HAP-1 (cell line): ENCODE measurements around the gene RPL38.

ENCODE experiments used
- DNase-seq, 2 experiments: peaks; one replicate each; pipeline ENCODE4 v3.0.0-alpha.2; 2016 to 2020; ENCODE audit warnings: low spot score in 2 of 2
- H3K27me3 ChIP-seq: fragments of 250-450 bp; sonication (Bioruptor Pico); 2 replicates; pipeline ENCODE4 v1.5.1; 2020; ENCODE audit warnings: low read depth, mild to moderate bottlenecking, moderate library complexity
- H3K36me3 ChIP-seq: fragments of 250-450 bp; sonication (Bioruptor Pico); replicated peaks from 2 replicates; pipeline ENCODE4 v1.5.1; 2020; ENCODE audit warnings: mild to moderate bottlenecking
- H3K4me1 ChIP-seq: fragments of 250-450 bp; sonication (Bioruptor Pico); 2 replicates; pipeline ENCODE4 v1.5.1; 2020; ENCODE audit warnings: mild to moderate bottlenecking
- H3K4me3 ChIP-seq: fragments of 250-450 bp; sonication (Bioruptor Pico); 2 replicates; pipeline ENCODE4 v1.5.1; 2020; ENCODE audit warnings: mild to moderate bottlenecking, moderate library complexity
- H3K9me3 ChIP-seq: fragments of 250-450 bp; sonication (Bioruptor Pico); 2 replicates; pipeline ENCODE4 v1.5.1; 2020; ENCODE audit warnings: mild to moderate bottlenecking, moderate library complexity
- in situ Hi-C: fragments of 300-500 bp; cut with MboI; formaldehyde crosslinking; loops from 3 replicates; pipeline ENCODE4 v1.14.3; 2020; ENCODE audit warnings: low sequenced_read_pairs, inconsistent platforms, mixed read lengths

The RPL38 gene

DNA sequence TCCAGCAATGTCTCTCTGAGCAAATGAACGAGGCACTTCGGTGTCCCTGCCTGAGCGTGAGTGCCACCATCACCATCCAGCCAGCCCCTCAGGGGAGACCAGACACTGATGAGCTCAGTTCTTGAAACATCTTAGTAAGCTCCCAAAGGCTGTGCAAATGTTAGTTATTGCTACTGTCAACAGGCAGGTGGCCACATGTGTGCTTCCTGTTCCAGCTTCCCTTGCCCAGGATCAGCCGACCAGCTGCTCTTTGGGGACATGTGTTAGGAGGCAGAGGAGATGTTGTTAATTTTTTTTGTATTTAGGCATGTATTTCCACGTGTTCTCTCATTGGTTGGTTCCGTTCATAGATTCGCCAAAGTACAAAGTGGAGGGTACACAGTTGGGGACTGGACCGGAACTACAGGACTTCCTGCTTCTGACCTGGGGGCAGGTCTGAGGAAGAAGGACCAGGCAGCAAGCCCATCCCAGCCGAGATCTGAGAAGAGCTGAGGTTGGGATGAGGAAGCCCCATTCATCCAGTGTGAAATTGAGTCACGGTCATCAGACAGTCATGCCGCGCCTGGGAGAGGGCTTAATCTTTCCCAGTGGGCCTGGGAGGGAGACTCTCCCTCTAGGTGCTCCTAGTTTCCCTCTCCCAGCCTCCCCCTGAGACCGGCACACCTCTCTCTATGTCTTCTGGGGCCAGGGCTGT lies 13.7 kb downstream of the RPL38 start:
- no peak for DNase-seq
- H3K27me3 ChIP-seq = no peaks in the 10 kb centered on the region
- in situ Hi-C loops = loop anchor here (25.0 kb wide), 1 partner anchor 955 kb away; the partner anchor contains the start of gene CPSF4L
- H3K9me3 ChIP-seq = no peaks in the 10 kb centered on the region
- H3K4me1 ChIP-seq = peaks cover 10% of the 10 kb centered on the region
- no peak overlapping the region for H3K4me3 ChIP-seq
- H3K36me3 ChIP-seq = peaks cover 4% of the 10 kb centered on the region; the same call in 1 of the 2 replicates

DNA sequence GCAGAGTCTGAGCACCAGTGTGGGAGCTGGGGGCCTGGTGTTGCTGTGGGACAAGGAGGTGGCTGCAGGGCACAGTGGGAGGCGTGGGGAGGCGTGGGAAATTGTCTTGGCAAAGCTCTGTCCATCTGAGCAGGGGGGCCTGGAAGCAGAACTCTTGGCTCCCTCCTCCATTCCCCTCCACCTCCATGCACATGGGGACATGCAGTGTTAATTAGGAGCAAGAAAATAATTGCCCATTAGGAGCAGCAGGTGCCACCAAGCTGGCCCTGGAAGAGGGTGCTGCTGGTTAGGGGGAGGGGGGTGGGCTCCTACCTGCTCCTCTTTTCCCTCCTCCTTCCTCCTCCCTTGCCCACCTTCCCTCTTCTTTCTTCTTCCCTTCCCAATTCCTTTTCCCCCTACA lies 14.4 kb downstream of the RPL38 start:
- no peak for DNase-seq
- peaks cover 6% of the 10 kb centered on the region for H3K4me1 ChIP-seq
- H3K9me3 ChIP-seq = no peaks in the 10 kb centered on the region
- in situ Hi-C loops = loop anchor here (25.0 kb wide), 1 partner anchor 956 kb away; the partner anchor contains the start of gene CPSF4L
- H3K27me3 ChIP-seq = no peaks in the 10 kb centered on the region
- peaks cover 4% of the 10 kb centered on the region; the same call in 1 of the 2 replicates for H3K36me3 ChIP-seq
- H3K4me3 ChIP-seq = no peak overlapping the region

DNA sequence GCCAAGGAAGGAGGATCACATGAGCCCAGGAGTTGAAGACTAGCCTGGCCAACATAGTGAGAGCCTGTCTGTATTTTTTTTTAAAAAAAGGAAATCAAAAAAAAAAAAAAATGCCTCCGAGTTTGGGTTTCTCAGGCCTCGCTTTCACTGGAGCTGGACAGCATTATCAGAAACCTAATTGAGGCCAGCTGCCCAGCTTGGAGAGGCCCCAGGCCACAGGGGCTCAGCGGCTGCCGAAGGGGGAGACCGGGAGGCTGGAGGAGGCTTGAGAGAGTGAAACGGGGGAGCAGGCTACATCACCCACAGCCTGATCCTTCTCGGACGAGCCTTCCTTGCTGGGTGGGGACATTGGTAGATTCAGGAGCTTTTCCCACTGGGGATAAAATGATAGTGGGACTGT lies 15.0 kb downstream of the RPL38 start:
- no peaks in the 10 kb centered on the region for H3K27me3 ChIP-seq
- in situ Hi-C loops = loop anchor here (25.0 kb wide), 1 partner anchor 956 kb away; the partner anchor contains the start of gene CPSF4L
- H3K4me3 ChIP-seq = no peak overlapping the region
- peaks cover 4% of the 10 kb centered on the region for H3K36me3 ChIP-seq
- no peak for DNase-seq
- H3K9me3 ChIP-seq = no peaks in the 10 kb centered on the region
- peaks cover 6% of the 10 kb centered on the region for H3K4me1 ChIP-seq

DNA sequence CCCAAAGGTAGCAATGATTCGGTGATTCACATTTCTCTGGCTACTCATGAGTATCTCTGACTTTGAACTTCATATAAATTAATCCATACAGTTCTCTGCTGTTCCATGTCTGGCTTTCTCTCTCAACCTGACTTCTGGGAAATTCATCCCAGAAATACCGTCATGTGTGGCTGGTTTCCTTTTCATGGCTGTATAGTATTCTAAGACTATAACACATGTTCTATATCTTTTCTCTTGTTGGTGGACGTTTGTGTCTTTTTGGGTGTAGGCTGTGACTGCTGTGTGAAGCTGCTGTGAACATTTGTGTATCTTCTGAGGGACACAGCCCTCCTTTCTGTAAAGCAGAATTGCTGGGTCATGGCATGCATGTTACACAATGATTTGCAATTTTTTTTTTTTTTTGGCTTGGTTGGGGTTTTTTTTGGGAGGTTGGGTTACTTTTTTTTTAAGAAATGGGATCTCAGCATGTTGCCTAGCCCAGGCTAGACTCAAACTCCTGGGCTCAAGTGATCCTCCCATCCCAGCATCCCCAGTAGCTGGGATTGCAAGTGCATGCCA lies 16.2 kb downstream of the RPL38 start:
- DNase-seq = no peak
- in situ Hi-C loops = loop anchor here (25.0 kb wide), 1 partner anchor 957 kb away; the partner anchor contains the start of gene CPSF4L
- Histone ChIP-seq H3K36me3 (peaks cover 9% of the 10 kb centered on the region), H3K4me3 (no peak overlapping the region), H3K4me1 (peaks cover 2% of the 10 kb centered on the region), H3K9me3 (no peaks in the 10 kb centered on the region), H3K27me3 (no peaks in the 10 kb centered on the region)

DNA sequence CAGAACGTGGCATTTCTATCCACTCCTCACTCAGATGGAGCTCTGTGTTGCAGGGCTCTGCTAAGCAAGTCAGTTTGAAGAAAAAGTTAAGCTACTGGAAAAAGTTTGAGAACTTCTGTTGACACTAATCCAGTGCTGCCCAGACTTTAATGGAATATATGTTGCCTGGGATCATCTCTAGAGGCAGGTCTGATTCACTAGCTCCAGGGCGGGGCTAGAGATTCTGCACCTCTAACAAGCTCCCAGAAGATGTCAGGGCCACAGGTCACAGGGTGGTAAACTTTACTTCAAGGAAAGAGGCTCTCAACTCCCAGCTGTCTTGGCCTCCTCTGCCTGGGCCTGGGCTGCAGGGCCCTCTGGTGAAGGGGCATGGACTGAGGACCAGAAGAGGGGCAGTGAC lies 16.7 kb downstream of the RPL38 start:
- no peak for DNase-seq
- H3K36me3 ChIP-seq = peaks cover 9% of the 10 kb centered on the region
- no peak overlapping the region for H3K4me3 ChIP-seq
- no peaks in the 10 kb centered on the region for H3K9me3 ChIP-seq
- H3K4me1 ChIP-seq = no peaks in the 10 kb centered on the region
- in situ Hi-C loops = loop anchor here (25.0 kb wide), 1 partner anchor 958 kb away; the partner anchor contains the start of gene CPSF4L
- H3K27me3 ChIP-seq = no peaks in the 10 kb centered on the region

DNA sequence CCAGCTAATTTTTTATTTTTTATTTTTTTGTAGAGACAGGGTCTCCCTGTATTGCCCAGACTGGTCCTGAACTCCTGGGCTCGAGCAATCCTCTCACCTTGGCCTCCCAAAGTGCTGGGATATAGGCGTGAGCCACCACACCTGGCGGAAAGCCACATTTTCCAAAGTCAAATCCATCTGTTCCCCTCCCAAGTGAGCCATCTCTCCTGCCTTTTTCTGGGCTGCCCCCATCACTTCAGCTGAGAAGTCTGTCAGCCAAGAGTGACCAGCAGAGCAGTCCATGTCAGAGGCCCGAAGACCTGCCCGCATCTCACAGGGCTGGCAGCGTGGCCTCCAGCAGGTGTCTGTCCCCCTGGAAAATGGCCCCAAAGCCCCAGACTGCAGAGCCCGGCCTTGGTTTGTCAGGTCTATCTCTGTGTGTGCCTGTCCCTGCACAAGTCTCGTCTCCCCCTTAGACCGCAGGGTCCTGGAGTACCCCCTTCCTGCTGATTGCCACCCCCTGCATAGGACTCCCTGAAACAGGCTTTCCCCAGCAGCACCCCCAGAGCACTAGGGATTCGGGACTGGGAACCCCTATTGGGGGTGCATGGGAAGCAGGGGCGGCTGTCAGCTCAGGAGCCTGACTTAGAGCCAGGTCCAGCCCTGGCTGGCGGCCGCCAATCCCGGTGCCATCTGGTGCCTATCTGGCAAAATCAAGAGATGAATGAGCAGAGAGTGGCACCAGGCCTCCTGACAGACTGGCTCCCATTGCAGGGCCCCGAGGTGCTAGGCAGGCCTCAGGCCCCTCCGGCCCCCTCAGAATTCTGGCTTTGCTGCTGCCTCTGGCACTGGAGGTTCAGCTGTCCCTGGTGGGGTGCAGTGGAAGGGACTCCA lies 17.7 kb downstream of the RPL38 start:
- Histone ChIP-seq H3K4me1 (no peaks in the 10 kb centered on the region), H3K9me3 (no peaks in the 10 kb centered on the region), H3K4me3 (no peak overlapping the region), H3K27me3 (no peaks in the 10 kb centered on the region), H3K36me3 (peaks cover 9% of the 10 kb centered on the region)
- no peak for DNase-seq
- in situ Hi-C loops = loop anchor here (25.0 kb wide), 1 partner anchor 959 kb away; the partner anchor contains the start of gene CPSF4L

DNA sequence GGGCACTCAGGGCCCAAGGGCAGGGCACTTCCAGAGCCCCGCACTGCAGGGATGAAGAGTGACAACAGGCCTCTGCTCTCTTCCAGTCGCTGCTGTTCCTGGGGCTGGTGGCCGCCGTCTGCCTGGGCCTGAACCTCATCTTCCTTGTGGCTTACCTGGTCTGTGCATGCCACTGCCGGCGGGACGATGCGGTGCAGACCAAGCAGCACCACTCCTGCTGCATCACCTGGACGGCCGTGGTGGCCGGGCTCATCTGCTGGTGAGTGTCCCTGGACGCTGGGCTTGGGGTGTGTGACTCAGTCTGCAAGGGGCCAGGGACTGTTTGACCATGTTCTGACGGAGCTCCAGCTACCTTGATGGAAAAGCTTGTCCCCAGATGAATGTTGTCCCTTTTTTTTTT lies 18.9 kb downstream of the RPL38 start:
- Histone ChIP-seq H3K4me1 (no peaks in the 10 kb centered on the region), H3K9me3 (no peaks in the 10 kb centered on the region), H3K36me3 (peaks cover 5% of the 10 kb centered on the region; the same call in 1 of the 2 replicates), H3K27me3 (no peaks in the 10 kb centered on the region), H3K4me3 (no peak overlapping the region)
- DNase-seq = no peak
- in situ Hi-C loops = loop anchor here (25.0 kb wide), 1 partner anchor 960 kb away; the partner anchor contains the start of gene CPSF4L

DNA sequence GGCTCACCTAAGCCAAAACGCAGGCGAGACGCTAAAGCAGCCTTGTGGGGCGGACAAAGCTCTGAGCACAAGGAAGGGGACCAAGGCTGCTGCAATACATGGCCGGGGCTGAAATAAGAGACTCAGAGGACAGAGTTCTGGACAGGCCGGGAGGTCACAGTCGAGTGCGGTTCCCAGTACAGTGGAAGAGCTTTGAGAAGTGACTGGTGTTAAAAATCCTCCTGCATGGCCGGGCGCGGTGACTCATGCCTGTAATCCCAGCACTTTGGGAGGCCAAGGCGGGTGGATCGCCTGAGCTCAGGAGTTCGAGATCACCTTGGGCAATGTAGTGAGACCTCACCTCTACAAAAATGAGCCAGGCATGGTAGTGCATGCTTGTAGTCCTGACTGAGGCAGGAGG lies 20.4 kb downstream of the RPL38 start:
- Histone ChIP-seq H3K4me3 (no peak overlapping the region), H3K36me3 (peaks cover 5% of the 10 kb centered on the region; the same call in 1 of the 2 replicates), H3K27me3 (no peaks in the 10 kb centered on the region), H3K9me3 (no peaks in the 10 kb centered on the region), H3K4me1 (no peaks in the 10 kb centered on the region)
- in situ Hi-C loops = loop anchor here (25.0 kb wide), 1 partner anchor 962 kb away; the partner anchor contains the start of gene CPSF4L
- DNase-seq = no peak

DNA sequence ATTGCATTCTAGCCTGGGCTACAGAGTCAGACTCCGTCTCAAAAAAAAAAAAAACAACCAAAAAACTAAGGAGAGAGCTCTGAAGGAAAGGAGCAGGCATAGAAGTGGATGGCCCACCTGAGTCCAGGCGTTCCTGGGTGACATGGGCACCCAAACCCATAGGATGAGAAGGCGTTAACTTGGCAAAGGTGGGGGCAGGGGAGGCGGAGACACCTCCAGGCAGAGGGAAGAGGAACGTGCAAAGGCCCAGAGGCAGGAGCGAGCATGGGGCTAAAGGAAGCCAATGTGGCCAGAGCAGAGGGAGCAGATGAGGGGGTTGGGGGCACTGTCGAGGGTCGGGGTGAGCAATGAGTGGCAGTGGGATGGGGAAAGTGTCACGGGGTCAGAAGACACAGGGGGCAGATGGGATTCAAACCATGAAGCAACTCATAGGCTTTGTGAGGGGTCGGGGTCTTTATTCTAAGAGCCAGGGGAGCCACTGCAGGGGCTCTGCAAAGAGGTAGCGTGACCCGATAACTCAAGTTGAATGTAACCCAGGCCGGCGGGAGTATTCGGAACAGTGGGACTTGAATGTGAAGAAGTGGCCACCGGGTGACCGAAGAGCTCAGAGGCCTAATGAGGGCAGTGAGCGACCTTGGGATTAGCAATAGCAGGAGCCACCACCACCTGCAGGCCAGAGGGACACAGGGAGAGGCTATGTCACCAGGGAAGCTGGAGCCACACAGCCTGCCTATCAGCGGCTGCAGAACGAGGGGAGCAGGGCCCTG lies 21.7 kb downstream of the RPL38 start:
- H3K36me3 ChIP-seq = peaks cover 5% of the 10 kb centered on the region; the same call in 1 of the 2 replicates
- no peak for DNase-seq
- H3K4me1 ChIP-seq = no peaks in the 10 kb centered on the region
- H3K4me3 ChIP-seq = no peak overlapping the region
- in situ Hi-C loops = loop anchor here (25.0 kb wide), 1 partner anchor 963 kb away; the partner anchor contains the start of gene CPSF4L
- H3K27me3 ChIP-seq = no peaks in the 10 kb centered on the region
- no peaks in the 10 kb centered on the region for H3K9me3 ChIP-seq

DNA sequence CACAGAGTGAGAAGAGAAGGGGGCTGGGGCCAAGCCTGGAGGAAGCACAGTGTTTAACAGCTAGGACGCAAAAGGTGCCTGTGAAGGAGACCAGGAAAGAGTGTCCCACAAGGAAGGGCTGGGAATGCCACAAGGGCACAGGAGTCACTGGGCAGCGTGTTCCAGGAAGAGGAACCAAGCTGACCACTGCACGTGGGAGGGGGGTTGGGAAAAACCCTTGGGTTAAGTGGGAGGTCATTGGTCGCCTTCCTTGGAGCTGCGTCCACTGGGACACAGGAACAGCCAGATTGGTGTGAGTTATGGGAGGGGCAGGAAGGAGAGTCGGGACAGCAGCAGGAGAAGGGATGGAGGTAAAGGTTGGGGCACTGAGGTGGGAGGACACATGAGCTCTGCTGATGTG lies 22.8 kb downstream of the RPL38 start:
- in situ Hi-C loops = no loop called here
- peaks cover 5% of the 10 kb centered on the region; the same call in 1 of the 2 replicates for H3K36me3 ChIP-seq
- DNase-seq = no peak
- H3K4me1 ChIP-seq = no peaks in the 10 kb centered on the region
- H3K4me3 ChIP-seq = no peak overlapping the region
- no peaks in the 10 kb centered on the region for H3K9me3 ChIP-seq
- H3K27me3 ChIP-seq = no peaks in the 10 kb centered on the region

DNA sequence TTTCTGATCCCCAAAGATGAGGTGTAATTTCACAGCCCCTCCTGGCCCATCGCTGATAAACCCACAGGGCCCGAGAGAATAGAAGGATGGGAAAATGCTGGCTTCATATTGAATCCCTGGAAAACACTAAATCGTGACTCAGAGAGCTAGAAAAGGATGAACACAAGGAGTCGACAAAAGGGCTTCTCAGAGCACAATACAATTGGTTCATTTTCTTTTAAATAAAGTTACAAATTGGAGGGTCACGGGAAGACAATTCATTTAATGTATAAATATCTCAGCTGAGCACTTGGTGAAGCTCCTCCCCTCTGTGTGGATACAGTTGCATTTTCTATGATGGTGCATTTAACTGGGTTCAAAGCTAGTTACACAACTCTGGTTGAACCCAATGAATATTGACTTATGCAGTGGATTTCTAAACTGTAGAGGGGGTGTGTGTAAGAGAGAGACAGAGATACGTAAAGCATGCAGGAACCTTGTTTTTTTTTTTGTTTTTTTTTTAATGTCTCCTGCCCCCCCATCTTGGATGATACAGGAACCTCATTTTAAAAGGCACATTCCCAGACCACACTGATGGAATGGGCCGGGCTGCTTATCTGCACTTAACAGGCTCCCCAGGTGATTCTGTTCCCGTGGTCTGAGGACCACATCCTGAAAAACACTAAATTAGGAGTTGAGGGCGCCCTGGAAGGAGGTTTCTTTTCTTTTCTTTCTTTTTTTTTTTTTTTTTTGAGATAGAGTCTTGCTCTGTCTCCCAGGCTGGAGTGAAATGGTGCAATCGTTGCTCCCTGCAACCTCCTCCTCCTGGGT lies 24.0 kb downstream of the RPL38 start:
- Histone ChIP-seq H3K27me3 (no peaks in the 10 kb centered on the region), H3K36me3 (peaks cover 5% of the 10 kb centered on the region; the same call in 1 of the 2 replicates), H3K4me3 (no peak overlapping the region), H3K9me3 (no peaks in the 10 kb centered on the region), H3K4me1 (no peaks in the 10 kb centered on the region)
- DNase-seq = no peak
- in situ Hi-C loops = no loop called here

DNA sequence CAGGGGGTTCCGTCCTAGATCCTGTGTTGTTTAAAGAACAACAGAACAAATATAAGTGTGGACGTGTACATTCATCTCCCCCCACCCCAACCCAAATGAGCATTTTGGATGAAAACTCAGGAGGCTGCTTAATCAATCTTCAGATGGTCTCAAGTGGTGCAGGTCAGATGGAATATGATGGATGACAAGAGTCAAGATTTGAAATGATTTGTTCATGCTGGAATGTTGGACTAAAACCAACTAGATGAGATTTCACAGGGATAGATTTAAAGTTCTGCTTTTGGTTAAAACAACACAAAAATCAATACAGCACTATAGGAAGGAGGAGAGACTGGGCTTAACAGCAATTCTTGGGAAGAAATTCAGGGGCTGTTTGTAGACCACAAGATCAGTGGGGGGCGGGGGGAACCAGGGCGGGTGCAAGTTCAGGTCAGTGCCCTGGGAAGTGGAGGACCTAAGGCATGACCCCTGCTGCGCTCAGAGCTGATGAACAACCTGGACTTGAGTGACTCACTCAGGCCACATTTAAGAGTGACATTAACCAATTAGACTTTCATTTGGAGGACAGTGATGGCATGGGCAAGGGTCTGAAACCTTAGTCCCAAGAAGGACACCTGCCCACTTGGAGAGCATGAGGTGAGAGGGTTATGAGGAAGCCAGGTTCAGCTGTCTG lies 25.0 kb downstream of the RPL38 start:
- peaks cover 5% of the 10 kb centered on the region; the same call in 1 of the 2 replicates for H3K36me3 ChIP-seq
- no peak for DNase-seq
- no peak overlapping the region for H3K4me3 ChIP-seq
- no peaks in the 10 kb centered on the region for H3K27me3 ChIP-seq
- H3K4me1 ChIP-seq = no peaks in the 10 kb centered on the region
- in situ Hi-C loops = no loop called here
- H3K9me3 ChIP-seq = no peaks in the 10 kb centered on the region
